ENCODE measurements around the gene SETD5.

DNA sequence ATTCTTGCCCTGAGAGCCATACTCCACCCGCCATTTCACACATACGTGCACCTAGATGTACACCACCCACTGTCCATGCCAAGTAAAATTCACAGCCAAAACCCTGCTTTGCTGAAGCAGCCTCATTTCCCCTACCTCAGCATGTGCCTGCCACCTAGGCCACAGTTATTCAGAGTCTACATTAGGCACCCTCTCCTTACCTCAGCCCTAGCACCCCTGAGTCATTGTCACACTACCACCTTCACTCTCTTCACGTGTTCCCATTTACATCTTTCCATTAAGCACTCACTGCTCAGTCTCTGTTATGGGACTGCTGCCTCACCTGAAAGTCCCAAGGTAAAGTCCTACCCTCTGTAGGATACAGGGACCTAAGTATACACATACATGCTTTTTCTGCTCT, 70.0 kb downstream of the SETD5 start:
- no peak for TF ChIP-seq POLR2A (IDR thresholded peaks at IDR 0.05)
- TF ChIP-seq, protein P1, sequence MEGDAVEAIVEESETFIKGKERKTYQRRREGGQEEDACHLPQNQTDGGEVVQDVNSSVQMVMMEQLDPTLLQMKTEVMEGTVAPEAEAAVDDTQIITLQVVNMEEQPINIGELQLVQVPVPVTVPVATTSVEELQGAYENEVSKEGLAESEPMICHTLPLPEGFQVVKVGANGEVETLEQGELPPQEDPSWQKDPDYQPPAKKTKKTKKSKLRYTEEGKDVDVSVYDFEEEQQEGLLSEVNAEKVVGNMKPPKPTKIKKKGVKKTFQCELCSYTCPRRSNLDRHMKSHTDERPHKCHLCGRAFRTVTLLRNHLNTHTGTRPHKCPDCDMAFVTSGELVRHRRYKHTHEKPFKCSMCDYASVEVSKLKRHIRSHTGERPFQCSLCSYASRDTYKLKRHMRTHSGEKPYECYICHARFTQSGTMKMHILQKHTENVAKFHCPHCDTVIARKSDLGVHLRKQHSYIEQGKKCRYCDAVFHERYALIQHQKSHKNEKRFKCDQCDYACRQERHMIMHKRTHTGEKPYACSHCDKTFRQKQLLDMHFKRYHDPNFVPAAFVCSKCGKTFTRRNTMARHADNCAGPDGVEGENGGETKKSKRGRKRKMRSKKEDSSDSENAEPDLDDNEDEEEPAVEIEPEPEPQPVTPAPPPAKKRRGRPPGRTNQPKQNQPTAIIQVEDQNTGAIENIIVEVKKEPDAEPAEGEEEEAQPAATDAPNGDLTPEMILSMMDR (IDR thresholded peaks at IDR 0.05) = no peak

All from uterus (tissue), 2 donors.